ENCODE measurements around the gene ALDH1A2. TPM values are rescaled to one million over a fixed set of nuclear protein-coding genes. Genes with fewer than 3 reads are reported as not detected.
"Not testable (repeated sequence)": the region's sequence is repeated elsewhere in the genome, so short reads cannot be mapped to it uniquely, and the experiment has no call there.

ALDH1A2 gene
- total RNA-seq, 1 experiment from 2014 or later = not detected

GRCh38 chr15:58066042-58066867, 744 bp upstream of the ALDH1A2 start:
- DNase-seq (ENCODE audit: low read depth) = peak; percentile 41

GRCh38 chr15:58064980-58065444, 499 bp downstream of the ALDH1A2 start:
- no peak for DNase-seq (ENCODE audit: low read depth)

GRCh38 chr15:58064082-58064979, 1.2 kb downstream of the ALDH1A2 start:
- DNase-seq (ENCODE audit: low read depth) = no peak

- DNase-seq (ENCODE audit: low read depth) = no peak
Observed at GRCh38 chr15:58063614-58064013, 1.9 kb downstream of the ALDH1A2 start.

GRCh38 chr15:58062983-58063382, 2.5 kb downstream of the ALDH1A2 start:
- no peak for DNase-seq (ENCODE audit: low read depth)

DNA sequence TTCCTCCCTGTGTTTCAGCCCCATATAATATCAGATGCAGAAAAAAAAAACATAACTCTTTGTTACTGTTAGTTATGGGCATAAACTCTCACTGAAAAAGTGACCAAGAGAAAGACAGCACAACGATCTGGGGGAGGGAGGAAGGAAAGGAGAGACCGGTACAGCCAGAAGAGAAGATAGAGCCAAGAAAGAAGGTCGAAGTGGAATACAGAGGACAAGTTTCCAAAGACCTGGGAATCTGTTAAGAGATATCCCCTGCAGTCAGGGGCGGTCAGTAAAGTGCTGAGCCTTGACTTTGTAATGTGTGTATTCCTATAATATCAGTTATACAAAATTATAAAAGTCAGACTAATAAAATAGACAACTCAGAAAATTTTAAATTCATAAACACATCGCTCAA, 3.3 kb downstream of the ALDH1A2 start:
- DNase-seq (ENCODE audit: low read depth) = no peak

DNA sequence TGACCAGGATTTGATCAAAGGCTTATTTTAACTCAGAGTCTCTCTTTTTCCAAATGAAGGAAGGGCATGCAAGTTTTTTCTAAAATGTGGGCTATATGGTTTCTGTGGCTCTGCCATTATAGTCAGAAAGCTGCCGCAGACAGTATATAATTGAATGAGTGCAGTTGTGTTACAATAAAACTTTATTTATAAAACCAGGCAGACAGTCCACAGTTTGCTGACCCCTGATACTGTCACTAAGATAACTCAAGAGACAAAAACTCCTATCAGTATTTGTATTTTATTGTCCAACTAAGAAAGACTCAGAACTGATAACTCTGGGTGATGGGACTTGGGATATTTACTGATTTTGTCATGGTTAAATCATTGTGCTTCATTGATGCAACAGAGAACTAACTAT, 4.9 kb downstream of the ALDH1A2 start:
- DNase-seq (ENCODE audit: low read depth) = no peak

DNA sequence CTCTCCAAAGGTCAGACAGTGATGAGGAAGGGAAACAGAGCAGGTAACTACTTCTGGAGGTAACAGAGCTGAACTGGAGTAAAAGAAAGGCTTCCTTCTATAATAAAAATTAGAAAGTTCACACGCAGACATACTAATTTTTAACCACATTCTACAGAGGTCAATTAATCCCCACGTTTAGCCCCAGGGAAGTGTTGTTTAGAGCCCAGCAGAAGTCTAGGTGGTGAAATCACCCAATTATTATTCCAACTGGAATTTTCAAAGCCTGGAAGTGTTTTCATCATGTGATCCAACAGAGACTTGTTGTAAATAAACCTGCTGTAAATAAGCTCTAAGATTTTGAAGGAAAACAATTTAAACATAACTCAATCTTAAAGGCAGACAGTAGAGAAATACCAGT, 6.8 kb downstream of the ALDH1A2 start:
- no peak for DNase-seq (ENCODE audit: low read depth)

DNA sequence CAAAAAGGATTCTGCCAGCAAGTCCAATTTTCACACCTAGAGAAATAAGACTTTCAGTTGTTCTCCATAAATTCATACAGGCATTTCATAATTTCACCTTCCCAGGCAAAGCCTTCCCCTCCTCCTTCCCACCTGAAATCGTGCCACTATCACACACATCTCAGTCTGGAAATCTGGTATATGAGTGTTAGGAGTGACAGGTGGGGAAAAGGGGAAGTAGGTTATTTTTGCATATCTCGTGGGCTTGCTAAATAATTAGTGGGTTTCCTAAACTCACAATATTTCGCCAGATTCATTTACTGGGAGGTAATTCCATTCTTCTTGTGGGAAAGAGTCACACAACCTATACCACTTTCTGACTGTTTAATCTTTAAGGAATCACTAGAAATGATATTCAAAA, 7.4 kb downstream of the ALDH1A2 start:
- DNase-seq (ENCODE audit: low read depth) = no peak

DNA sequence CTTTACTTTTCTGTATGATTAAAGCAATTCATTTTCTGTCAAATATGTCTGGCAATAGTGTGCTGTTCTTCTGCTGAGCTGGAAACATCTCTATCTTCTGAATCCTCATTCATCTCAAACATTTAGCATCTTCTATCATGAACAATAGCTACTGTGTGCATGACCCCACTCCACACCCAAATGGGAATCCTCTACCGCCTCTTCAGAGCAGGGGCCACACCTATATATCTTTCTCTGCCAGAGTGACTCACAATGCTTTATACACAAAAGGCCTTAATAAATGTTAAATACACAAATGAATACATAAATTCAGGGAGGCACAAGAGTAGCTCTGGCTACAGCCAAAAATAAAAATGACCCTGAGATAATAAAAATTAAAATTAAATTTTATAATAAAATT, 8.0 kb downstream of the ALDH1A2 start:
- DNase-seq (ENCODE audit: low read depth) = no peak

DNA sequence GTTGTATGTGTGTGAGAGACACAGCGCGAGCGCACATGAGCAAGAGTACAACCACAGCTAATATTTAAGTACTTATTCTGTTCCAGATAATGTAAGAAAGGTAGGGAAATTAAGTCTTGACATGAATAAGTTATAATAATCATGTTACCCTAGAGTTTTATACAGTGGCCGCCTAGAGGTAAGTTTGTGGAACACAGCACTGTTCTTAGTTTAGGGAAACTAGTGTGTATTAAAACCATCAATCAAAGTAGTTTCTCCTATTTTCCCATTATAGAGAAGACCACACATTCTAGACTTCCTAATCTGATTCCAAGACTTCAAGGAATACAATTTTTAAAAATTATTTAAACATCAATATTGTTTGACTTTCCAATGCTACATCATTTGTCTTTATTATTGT, 9.5 kb downstream of the ALDH1A2 start:
- DNase-seq (ENCODE audit: low read depth) = no peak

GRCh38 chr15:58053315-58054153, 12.0 kb downstream of the ALDH1A2 start:
- DNase-seq (ENCODE audit: low read depth) = no peak

DNA sequence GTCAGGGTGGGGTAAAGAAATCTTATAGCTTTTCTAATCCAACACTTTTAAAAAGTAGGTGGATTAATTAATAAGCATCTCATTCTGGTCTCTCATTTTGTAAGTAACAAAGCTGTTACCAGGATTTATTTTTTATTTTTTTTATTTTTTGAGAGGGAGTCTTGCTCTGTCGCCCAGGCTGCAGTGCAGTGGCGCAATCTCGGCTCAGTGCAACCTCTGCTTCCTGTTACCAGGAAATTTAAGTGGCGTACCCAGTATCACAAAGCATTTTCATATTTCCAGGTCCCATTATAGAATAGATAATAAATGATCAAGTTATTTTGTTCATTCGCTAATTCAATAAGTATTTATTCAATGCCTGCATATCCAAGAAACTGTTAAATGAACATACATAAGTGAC, 13.2 kb downstream of the ALDH1A2 start:
- no peak for DNase-seq (ENCODE audit: low read depth)

GRCh38 chr15:58049520-58050227, 15.8 kb downstream of the ALDH1A2 start:
- DNase-seq (ENCODE audit: low read depth) = no peak

DNA sequence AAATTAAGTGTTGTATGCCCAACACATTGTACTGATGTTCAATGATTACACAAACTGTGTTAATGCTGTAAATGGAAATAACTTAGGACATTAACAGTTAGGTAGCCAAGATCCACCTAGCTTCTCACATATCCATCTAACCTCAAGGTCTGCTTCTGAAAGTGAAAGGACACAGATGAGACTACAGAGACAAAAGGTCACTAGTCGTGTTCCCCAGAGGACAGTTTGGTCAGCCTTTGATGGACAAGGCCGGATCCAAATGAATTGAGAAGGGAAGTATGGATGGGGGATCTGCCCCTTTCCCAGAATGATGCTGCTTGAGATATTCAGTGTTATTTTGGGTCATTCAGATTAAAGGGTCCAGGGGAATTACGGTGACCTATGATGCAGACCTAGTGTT, 17.2 kb downstream of the ALDH1A2 start:
- DNase-seq (ENCODE audit: low read depth) = no peak

GRCh38 chr15:58047149-58047548, 18.4 kb downstream of the ALDH1A2 start:
- DNase-seq (ENCODE audit: low read depth) = no peak

DNA sequence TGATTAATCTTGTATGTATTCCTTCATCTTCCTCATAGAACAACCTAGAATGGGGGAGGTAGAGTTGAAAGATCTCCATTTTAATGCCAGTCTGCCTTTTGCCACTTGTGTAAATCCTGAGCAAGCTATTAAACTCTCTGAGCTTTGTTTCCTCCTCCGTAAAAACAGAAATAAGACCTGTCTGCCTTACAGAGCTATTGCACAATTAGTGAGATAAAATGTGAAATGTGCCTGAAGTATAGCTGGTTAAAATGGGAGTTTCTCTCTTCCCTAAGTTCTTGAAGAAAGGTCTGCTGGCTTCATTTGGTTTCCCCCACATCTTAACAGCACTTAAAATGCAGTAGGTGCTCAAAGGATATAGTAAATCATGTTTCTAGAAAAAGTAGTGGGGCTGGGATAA, 19.0 kb downstream of the ALDH1A2 start:
- DNase-seq (ENCODE audit: low read depth) = no peak

- not testable (repeated sequence) for DNase-seq (ENCODE audit: low read depth)
Observed at GRCh38 chr15:58045376-58045775, 20.1 kb downstream of the ALDH1A2 start.

GRCh38 chr15:58044551-58044950, 21.0 kb downstream of the ALDH1A2 start:
- no peak for DNase-seq (ENCODE audit: low read depth)

GRCh38 chr15:58043192-58043903, 22.2 kb downstream of the ALDH1A2 start:
- peak; percentile 51 for DNase-seq (ENCODE audit: low read depth)

DNA sequence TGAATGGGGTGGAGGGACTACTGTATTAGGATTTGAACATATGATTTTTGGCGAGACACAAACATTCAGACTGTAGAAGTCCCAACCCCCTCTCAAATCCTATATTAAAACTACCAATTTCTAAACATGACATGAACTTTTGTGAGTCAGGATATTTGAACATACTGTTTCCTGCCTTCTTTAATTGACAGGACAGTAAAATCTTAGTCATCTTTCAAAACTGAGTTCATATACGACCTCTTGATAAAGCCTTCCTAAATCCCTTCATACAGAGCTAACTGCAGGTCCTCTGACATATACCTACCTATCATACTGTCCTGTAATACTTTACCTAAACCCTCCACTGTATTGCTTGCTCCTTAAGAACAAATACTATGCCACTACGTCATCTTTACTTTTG, 23.5 kb downstream of the ALDH1A2 start:
- DNase-seq (ENCODE audit: low read depth) = no peak
